Esophagus muscularis mucosa (tissue), 4 donors: Measurements from ENCODE around the gene PLB1. TPM values are rescaled to one million over a fixed set of nuclear protein-coding genes. Genes with fewer than 3 reads are reported as not detected.
"Not testable (repeated sequence)": the region's sequence is repeated elsewhere in the genome, so short reads cannot be mapped to it uniquely, and the experiment has no call there.

Experiments used
- DNase-seq: peaks from one replicate; pipeline ENCODE4 v3.0.0-alpha.2; 2017; ENCODE audit errors: extremely low spot score
- H3K27ac ChIP-seq, 4 donors: fragments of 200-600 bp; sonication (generic); replicated peaks in 1 of 4; 1 replicate in 3 of 4; 2 replicates in 1 of 4; pipeline ENCODE4 v1.5.1; 2016 to 2019; ENCODE audit warnings: mild to moderate bottlenecking in 1 of 4
- H3K27me3 ChIP-seq, 4 donors: fragments of 200-600 bp; sonication (generic); one replicate each; pipeline versions ENCODE4 v1.5.1 to v1.6.0; 2016 to 2019
- H3K36me3 ChIP-seq, 4 donors: fragments of 200-600 bp; sonication (generic); one replicate each; pipeline ENCODE4 v1.5.1; 2016 to 2019
- H3K4me1 ChIP-seq, 4 donors: fragments of 200-600 bp; sonication (generic); one replicate each; pipeline ENCODE4 v1.5.1; 2016 to 2019
- H3K4me3 ChIP-seq, 4 donors: fragments of 200-600 bp; sonication (generic); 1 replicate in 2 of 4; 2 replicates in 2 of 4; pipeline ENCODE4 v1.5.1; 2016 to 2019; ENCODE audit warnings: mild to moderate bottlenecking in 4 of 4, moderate library complexity in 1 of 4
- H3K9me3 ChIP-seq, 4 donors: fragments of 200-600 bp; sonication (generic); 1 replicate in 3 of 4; 2 replicates in 1 of 4; pipeline ENCODE4 v1.5.1; 2016 to 2019
- EP300 ChIP-seq: sonication (generic); formaldehyde crosslinking; IDR thresholded peaks from one replicate; pipeline ENCODE4 v1.6.1; 2017; ENCODE audit warnings: antibody characterized with exemption
- POLR2A ChIP-seq: fragments of 450-650 bp; IDR thresholded peaks from one replicate; pipeline ENCODE4 v1.6.1; 2017; ENCODE audit warnings: antibody characterized with exemption, moderate library complexity, mild to moderate bottlenecking, low read depth
- POLR2AphosphoS5 ChIP-seq, 2 donors: sonication (generic); formaldehyde crosslinking; IDR thresholded peaks; one replicate each; pipeline ENCODE4 v1.6.1; 2017; ENCODE audit warnings: antibody characterized with exemption in 2 of 2
- WGBS: methylation state at CpG from one replicate; pipeline ENCODE4 v1.1.5; 2018; 5-methylcytosine and 5-hydroxymethylcytosine counted together
- intact Hi-C: fragments of 100-400 bp; cut with DNase I; formaldehyde crosslinking; loops from one replicate; pipeline ENCODE4 v1.15.1; 2023
- total RNA-seq, 4 donors: library from RNA; depleted of rRNA; stranded (reverse); fragments of >200 nt; gene quantifications; one replicate each; pipeline versions ENCODE4 v1.1.0 to v1.2.1, GENCODE V29; 2016
- TF ChIP-seq, protein P1 (sequence below), 3 experiments: fragments of 200-600 bp in 2 of 3; fragments of 450-650 bp in 1 of 3; sonication (generic) in 2 of 3; IDR thresholded peaks; one replicate each; pipeline ENCODE4 v1.5.1; 2017 to 2019; ENCODE audit warnings: antibody characterized with exemption in 3 of 3, mild to moderate bottlenecking in 2 of 3, moderate library complexity in 1 of 3

PLB1 gene
- total RNA-seq, 4 donors from 2014 or later: 2.5 to 11.1 (median 7.7) TPM

- Histone ChIP-seq H3K36me3 (no peaks in the 10 kb centered on the region), H3K9me3 (no peaks in the 10 kb centered on the region), H3K27me3 (no peaks in the 10 kb centered on the region), H3K4me3 (peak overlapping the region in 3 of 4 donors; percentile 26 to 47 (median 37)), H3K4me1 (peaks cover 48 to 89% (median 87%) of the 10 kb centered on the region in 4 donors), H3K27ac (peak overlapping the region; percentile 88 to 92 (median 90))
- no peak for TF ChIP-seq POLR2A
- TF ChIP-seq POLR2AphosphoS5 (IDR thresholded peaks at IDR 0.05): peak in 1 of 2 donors; percentile 67
- TF ChIP-seq, protein P1, sequence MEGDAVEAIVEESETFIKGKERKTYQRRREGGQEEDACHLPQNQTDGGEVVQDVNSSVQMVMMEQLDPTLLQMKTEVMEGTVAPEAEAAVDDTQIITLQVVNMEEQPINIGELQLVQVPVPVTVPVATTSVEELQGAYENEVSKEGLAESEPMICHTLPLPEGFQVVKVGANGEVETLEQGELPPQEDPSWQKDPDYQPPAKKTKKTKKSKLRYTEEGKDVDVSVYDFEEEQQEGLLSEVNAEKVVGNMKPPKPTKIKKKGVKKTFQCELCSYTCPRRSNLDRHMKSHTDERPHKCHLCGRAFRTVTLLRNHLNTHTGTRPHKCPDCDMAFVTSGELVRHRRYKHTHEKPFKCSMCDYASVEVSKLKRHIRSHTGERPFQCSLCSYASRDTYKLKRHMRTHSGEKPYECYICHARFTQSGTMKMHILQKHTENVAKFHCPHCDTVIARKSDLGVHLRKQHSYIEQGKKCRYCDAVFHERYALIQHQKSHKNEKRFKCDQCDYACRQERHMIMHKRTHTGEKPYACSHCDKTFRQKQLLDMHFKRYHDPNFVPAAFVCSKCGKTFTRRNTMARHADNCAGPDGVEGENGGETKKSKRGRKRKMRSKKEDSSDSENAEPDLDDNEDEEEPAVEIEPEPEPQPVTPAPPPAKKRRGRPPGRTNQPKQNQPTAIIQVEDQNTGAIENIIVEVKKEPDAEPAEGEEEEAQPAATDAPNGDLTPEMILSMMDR (IDR thresholded peaks at IDR 0.05): peak; percentile 34 to 49 (median 43)
- TF ChIP-seq EP300: no peak
- 71% methylated on average over 1 of the region's 1 CpG for WGBS
- intact Hi-C loops: loop anchor here (5.0 kb wide), 2 partner anchors 41 to 71 kb away; no protein-coding TSS in a partner anchor
- DNase-seq: no peak
Observed at GRCh38 chr2:28663359-28663758, 167.5 kb downstream of the PLB1 start.

GRCh38 chr2:28664120-28664842 is 168.4 kb downstream of the PLB1 start:
- H3K4me1 ChIP-seq: peaks cover 48 to 83% (median 80%) of the 10 kb centered on the region in 4 donors
- H3K27me3 ChIP-seq: no peaks in the 10 kb centered on the region
- no peaks in the 10 kb centered on the region for H3K9me3 ChIP-seq
- no peak for DNase-seq
- peak overlapping the region; percentile 88 to 92 (median 90) for H3K27ac ChIP-seq
- H3K4me3 ChIP-seq: peak overlapping the region; percentile 22 to 47 (median 32)
- H3K36me3 ChIP-seq: no peaks in the 10 kb centered on the region
- intact Hi-C loops: loop anchor here (5.0 kb wide), 2 partner anchors 42 to 72 kb away; no protein-coding TSS in a partner anchor
- WGBS: 57% methylated on average over 21 of the region's 22 CpGs
- TF ChIP-seq POLR2A (no peak), POLR2AphosphoS5 (IDR thresholded peaks at IDR 0.05) (peak; percentile 74 to 84)

DNA sequence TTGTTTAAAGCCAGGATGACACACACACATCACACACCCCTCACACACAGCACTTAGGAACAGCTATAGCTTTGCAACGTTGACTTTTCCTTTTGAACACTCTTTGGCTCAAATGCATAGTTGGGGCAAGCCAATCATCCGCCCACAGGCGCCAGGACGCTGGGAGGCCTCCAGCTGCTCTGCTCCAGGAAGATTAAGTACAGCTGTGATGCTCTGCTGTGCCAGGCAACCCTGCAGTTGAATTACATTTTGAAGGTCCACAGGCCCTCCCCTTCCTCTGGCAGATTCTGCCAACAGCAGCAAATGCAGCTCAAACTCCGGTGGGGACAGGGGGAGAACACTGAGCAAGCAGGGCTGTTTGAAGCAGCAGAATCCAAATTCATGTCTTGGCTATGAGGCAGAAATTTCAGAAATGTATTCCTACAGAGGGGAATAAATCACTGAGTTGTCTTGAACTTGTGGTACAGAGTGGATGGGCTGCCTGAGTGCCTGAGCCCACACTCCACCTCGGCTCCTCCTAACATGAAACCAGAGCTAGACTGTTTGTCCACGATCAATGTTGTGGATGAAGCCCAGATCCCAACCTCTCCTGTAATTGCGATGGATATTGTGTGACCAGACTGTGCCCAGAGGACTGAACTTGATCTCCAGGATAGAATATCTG is 169.3 kb downstream of the PLB1 start:
- WGBS: 23% methylated on average over 7 of the region's 8 CpGs
- Histone ChIP-seq H3K9me3 (no peaks in the 10 kb centered on the region), H3K4me1 (peaks cover 48 to 76% (median 72%) of the 10 kb centered on the region in 4 donors), H3K4me3 (peak overlapping the region; percentile 22 to 47 (median 32)), H3K27me3 (no peaks in the 10 kb centered on the region), H3K36me3 (no peaks in the 10 kb centered on the region), H3K27ac (peak overlapping the region; percentile 88 to 92 (median 90))
- peak; percentile 5 for TF ChIP-seq POLR2A
- no peak for TF ChIP-seq EP300
- peak; percentile 85 to 91 for TF ChIP-seq POLR2AphosphoS5 (IDR thresholded peaks at IDR 0.05)
- intact Hi-C loops: no loop called here
- peak; percentile 94 for DNase-seq

DNA sequence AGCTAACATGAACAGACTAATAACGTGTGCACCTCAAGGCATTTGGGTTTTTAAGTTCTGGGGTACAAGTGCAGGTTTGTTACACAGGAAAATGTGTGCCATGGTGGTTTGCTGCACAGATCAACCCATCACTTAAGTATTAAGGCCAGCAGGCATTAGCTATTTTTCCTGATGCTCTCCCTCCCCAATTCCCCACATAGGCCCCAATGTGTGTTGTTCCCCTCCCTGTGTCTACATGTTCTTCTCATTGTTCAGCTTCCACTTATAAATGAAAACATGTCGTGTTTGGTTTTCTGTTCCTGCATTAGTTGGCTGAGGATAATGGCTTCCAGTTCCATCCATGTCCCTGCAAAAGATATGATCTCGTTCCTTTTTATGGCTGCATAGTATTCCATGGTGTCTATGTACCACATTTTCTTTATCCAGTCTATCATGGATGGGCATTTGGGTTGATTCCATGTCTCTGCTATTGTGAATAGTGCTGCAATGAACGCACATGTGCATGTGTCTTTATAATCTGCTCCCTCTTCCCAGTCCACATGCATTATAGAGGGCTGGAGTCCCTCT is 170.0 kb downstream of the PLB1 start:
- WGBS: 59% methylated on average over 4 of the region's 4 CpGs
- peak overlapping the region; percentile 88 to 92 (median 90) for H3K27ac ChIP-seq
- intact Hi-C loops: loop anchor here (1.0 kb wide), 1 partner anchor 84 kb away; no protein-coding TSS in a partner anchor
- H3K9me3 ChIP-seq, H3K36me3 ChIP-seq, H3K27me3 ChIP-seq, H3K4me3 ChIP-seq, DNase-seq: not testable (repeated sequence)
- H3K4me1 ChIP-seq: peaks cover 43 to 73% (median 66%) of the 10 kb centered on the region in 4 donors

DNA sequence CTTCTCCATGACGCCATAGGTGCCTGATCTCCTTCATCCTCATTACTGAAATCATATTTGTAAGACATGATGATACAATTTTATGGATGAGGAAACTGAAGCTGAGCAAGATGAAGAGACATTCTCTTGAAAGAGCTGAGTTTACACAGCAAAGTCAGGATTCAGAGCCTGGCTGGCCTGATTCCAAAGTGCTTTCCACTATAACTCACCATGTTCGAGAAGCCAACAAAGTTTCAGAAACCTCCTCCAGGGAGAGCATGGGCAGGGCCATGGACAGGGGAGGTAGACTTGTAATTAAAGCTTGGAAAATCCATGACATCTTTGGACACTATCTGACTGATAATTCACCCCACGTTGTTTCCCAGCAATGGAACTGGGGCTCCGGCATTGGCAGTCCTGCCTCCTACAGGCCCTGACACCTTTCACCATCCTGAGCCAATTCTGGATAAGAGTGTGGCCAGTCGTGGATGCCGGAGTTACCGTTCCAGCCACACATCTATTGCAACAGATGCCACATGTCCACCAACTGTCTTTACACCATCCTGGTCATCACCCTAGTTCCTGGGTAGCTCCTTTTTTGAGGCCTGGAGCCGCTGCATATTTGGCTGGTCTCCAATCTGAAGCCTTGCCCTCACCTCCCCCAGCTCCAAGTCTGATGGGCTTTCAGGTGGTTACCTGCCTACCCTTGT is 170.8 kb downstream of the PLB1 start:
- no peak for DNase-seq
- Histone ChIP-seq H3K4me1 (peaks cover 38 to 73% (median 64%) of the 10 kb centered on the region in 4 donors), H3K4me3 (no peak overlapping the region), H3K9me3 (no peaks in the 10 kb centered on the region), H3K36me3 (no peaks in the 10 kb centered on the region), H3K27ac (peak overlapping the region; percentile 88 to 92 (median 90)), H3K27me3 (no peaks in the 10 kb centered on the region)
- 75% methylated on average over 8 of the region's 8 CpGs for WGBS
- intact Hi-C loops: loop anchor here (1.0 kb wide), 1 partner anchor 84 kb away; no protein-coding TSS in a partner anchor
- TF ChIP-seq POLR2AphosphoS5 (IDR thresholded peaks at IDR 0.05): peak in 1 of 2 donors; percentile 7
- TF ChIP-seq EP300: no peak
- TF ChIP-seq, protein P1 (IDR thresholded peaks at IDR 0.05): no peak
